ENCODE data around the gene INPP5A. TPM values are rescaled to one million over a fixed set of nuclear protein-coding genes. Genes with fewer than 3 reads are reported as not detected.

The INPP5A gene
- total RNA-seq, 1 donor from 2014 or later = 14.3 TPM

DNA sequence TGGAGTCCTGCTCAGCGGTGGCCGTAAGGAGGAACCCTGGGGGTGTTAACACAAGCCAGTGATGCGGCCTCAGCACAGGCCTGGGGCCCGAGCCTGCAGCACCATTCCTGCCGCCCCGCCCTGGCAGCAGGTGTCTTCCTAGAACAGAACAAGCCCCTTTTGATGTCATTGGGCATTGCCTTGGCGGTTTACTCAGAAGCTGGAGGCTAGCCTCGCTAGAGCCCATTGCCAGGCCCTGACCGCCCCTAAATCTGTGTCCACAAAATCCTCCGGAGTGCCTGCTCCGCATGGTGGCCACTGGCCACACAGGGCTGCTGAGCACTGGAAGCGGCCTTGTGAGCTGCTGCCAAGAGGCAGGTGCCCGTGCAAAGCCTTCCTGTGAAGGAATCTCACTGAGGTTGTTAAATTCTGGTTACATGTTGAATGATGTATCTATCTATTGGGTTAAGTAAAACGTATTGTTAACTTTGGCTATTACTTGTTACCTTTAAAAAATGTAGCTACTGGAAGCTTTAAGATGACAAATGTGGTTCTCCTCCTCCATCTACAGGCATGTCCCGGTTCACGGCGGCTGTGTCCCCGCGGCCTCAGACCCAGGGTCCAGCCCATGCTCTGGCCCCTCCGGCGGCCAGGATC is 1.2 kb upstream of the INPP5A start:
- no peak for ATAC-seq

DNA sequence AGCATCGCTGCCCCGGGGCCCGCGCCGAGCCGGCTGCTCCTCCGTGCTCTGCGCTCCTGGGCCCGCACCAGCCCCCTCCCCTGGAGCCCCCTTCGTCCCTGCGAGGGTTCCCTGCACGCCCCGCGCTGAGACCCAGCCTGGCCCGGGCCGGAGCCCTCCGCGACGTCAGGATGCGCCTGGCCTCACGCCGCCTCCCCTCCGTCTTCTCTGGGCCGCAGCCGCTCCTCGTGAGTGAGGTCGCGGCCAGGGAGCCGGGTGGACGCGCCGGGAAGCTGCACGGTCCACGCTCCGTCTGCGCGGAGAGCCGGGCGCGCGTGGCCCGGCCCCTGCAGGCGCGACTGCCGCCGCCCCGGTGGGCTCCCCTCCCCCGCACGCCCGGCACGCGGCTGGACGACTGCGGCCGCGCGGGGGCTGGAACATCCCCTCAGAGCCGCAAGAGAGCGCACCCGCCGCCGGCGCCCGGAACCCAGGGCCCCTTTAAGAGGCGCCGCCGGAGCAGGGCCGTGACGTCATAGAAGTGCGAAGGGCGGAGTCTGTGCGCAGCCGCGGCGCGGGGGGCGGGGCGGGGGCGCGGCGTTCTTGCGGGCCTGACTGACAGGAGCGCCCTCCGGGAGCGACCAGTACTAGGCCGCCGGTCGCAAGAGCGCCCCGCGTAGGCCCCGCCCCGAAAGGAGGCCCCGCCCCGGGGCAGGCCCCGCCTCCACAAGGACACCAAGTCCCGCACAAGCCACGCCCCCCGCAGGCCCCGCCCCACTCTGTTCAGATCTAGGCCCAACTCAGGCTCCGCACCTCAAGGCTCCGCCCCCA is 507 bp upstream of the INPP5A start:
- peak; percentile 98 for ATAC-seq

DNA sequence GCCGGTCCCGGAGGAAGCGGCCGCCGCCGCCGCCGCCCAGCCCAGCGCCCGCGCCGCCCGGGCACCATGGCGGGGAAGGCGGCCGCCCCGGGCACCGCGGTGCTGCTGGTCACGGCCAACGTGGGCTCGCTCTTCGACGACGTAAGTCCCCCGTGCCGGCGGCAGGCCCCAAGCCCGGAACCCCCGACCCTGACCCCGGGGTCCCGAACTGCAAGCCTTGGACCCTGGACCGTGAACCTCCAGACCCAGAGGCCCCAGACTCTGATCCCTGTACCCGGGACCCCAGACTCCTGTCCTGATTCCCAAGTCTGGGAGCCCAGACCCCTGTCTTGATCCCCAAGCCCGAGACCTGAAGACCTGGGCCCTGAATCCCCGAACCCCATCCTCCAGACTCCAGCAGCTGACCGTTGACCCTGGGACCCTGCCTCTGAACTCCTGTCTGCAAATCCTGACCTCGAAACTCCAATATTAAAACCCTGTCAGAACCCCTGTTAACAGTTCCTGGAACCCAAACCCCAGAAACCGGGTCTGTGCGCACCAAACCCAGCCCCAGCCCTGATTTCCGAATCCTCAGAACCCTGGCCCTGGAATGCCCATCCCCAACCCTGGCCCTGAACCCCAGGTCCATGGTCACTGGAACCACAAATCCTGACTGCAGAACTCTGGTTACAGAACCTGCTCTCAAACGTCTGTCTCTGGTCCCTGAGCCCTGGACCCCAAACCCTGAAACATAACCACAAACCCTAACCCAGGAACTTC is 623 bp downstream of the INPP5A start:
- no peak for ATAC-seq

DNA sequence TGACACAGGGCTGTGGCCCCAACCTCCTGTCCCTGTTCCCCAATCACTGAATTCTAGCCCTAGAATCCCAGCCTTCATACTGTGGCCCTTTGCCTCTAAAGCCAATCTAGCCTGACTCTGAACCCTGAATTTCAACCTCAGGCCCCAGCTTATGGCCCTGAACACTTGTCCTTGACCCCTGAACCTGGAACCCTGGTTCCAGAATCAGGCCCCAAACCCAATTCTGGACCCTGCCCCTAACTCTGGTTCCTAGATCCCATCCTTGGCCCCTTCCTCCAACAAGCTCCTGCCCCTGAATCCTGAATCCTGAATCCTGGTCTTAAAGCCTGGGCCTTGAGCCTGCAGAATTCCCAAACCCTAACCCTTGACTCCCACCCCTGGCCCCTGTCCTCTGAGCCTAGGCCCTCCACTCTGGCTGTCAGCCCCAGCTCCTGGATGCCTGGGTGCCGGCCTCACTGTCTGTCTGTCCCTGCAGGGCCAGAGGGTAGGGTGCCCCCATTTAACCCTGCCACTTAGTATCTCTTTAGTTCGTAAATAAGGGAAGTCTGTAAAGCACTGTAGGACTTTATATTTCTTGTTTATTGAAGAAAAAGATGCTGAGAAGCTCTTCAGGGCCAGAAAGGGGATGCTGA is 1.3 kb downstream of the INPP5A start:
- ATAC-seq = no peak

DNA sequence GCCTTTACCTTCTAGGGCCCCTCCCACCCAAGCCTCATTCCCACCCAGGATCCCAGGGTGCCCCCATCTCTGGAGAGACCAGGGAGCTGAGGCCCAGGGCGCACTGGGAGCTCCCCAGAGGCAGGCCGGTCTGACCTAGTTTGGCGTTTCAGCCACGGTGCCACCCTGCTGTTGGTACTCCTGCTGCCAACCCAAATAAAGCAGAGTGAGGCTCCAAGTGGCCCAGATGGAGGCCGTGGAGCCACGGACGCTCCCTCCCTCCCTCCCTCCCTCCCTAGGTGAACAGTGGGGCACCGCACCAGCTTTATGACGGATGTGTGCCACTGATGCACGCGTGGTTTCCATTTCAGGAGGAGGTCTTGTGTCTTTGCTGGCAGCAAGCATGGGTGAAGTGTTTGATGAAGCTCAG is 1.8 kb downstream of the INPP5A start:
- ATAC-seq = no peak

DNA sequence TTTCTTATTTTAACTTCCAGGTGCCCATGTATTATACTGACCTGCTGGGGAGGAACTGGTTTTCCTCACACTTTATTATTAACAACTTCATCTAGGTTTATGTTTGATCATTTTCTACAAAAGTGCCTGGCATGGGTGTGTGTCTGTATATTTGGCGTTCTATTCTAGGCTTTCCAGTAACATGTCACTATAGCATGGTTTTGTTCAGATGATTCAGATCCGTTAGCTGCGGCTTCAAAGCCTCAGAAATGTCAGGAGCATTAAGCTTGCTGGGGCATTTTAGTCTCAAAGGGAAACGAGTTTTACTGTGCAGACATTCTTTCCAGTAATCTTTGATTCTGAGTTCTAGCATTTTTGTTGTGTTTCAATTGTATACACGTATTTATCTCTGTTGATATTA is 2.3 kb downstream of the INPP5A start:
- ATAC-seq = no peak

DNA sequence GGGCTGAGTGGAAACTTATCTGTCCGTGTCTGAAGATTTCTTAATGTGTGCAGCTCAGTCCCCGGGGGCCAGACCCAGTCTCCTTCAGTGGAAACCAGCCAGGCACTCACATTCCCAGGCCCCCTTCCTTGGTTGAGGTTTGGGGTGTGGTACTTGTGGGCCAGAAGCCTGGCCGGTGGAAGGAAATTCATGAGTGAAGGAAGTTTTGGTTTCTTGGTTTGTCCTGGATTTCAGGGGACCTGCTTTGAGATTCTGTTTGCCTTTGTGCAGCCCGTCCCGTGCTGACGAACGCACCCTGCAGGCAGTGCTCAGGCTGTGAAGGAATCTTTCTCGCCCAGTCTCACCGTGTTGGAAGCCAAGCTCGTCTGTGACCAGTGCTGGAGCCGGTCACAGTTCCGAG is 2.9 kb downstream of the INPP5A start:
- ATAC-seq = no peak

DNA sequence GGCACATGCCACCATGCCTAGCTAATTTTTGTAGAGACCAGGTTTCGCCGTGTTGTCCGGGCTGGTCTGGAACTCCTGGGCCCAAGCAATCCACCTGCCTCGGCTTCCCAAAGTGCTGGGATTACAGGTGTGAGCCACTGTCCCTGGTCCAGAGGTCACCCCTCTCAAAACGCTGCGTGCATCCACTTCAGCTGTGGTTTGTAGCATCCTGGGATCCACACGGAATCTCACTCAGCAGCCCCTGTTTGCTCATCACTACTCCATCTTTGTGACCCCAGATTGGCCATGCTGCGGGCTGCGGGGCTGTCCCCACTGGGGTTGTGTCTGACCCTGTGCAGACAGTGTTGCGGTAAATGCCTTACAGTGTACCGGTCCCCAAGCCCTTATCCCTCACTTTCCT is 3.5 kb downstream of the INPP5A start:
- ATAC-seq = no peak

DNA sequence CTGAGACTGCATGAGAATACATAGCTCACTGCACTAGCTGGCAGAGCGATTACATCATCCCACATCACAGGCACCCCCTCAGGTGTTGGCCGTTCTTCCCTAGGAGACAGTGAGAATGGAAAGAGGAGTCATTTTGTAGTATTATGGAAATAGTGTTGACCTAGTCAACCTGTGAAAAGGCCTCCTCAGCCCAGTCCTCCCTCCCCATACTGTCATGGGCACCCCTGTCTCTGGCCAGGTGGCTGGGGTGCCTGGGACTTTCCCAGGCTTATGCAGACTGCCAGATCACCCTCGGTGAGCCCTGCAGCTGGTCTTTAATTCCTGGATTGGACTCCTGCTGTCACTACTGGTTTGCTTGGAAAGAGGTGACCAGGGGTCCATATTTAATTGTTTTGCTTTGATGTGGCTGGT is 4.0 kb downstream of the INPP5A start:
- no peak for ATAC-seq

DNA sequence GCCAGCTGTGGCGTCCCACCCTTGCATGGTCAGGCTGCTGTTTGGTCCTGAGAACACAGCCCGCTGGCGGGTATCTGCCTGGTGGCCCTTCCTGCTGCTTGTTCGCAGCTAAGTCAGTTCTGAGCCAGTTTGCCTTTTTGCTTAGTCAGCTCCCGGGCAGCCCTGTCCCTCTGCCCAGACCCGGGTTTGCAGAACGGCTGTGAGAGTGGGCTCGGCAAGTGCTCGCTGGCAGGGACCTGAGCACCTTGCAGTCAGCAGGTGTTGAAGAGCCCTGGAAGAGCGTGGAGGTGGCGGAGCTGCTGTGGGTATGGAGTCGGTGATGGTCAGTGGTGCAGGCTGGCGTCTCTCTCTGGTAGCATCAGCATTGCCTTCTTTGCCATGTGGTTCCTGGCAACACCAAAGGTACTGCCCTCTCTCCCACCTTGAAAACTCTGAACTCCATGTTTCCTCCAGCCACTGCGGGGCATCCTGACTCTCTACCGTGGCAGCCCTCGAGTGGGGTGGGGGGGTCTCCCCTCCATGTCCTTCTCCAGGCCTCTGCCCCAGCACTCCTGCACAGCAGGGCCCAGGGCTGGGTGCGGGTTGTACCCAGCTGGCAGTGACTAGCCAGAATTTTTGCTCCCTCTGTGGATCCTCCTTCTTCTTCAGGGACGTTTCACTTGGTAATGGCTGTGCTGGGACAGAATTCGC is 4.6 kb downstream of the INPP5A start:
- no peak for ATAC-seq

DNA sequence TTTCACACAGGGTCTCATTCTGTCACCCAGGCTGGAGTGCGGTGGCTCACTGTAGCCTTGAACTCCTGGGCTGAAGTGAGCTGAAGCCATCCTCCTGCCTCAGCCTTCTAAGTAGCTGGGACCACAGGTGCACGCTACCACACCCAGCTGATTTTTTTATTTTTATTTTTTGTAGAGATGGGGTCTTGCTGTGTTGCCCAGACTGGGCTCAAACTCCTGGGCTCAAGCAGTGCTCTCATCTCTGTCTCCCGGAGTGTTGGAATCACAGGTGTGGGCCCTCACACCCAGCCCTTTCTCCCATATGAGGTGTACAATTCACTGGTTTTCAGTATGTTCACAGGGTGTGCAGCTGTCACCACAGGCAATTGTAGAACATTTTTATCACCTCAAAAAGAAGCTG is 5.2 kb downstream of the INPP5A start:
- no peak for ATAC-seq

DNA sequence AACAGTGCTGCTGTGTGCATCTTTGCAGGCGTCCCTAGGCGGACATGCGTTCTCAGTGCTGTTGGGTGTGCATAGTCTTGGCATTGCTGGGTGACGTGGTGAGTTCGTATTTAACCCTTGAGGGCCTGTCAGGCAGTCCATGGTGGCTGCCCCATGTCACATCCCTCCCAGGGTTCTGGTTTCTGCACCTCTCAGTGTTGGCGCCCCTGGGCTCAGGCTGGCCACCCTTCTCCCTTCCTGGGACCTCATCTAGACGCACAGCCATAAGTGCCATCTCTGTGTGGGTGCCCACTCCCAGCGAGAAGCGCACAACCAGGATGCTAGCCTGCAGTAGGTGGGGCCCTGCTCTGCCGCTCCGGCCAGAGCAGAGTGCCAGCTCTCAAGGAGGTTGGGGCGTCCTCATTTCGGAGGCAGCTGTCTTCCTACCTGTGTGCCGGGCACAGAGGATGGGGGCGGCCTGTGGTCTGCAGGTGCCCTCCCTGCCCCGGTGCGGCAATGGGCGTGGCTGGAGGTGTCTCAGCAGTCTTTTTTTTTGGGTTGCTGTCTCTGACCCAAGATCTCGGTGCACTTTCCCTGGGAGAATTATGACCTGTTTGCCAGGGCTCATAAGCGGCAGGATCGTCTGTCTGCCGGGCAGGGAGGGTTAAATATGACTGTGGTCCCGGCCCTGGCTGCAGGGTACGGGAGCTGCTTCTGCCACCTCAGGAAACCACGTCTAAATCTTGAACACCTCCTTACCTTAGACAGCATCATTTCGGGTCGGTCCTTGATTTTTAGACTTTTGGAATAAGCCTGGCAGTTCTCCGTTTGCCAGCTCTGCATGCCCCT is 6.5 kb downstream of the INPP5A start:
- no peak for ATAC-seq

DNA sequence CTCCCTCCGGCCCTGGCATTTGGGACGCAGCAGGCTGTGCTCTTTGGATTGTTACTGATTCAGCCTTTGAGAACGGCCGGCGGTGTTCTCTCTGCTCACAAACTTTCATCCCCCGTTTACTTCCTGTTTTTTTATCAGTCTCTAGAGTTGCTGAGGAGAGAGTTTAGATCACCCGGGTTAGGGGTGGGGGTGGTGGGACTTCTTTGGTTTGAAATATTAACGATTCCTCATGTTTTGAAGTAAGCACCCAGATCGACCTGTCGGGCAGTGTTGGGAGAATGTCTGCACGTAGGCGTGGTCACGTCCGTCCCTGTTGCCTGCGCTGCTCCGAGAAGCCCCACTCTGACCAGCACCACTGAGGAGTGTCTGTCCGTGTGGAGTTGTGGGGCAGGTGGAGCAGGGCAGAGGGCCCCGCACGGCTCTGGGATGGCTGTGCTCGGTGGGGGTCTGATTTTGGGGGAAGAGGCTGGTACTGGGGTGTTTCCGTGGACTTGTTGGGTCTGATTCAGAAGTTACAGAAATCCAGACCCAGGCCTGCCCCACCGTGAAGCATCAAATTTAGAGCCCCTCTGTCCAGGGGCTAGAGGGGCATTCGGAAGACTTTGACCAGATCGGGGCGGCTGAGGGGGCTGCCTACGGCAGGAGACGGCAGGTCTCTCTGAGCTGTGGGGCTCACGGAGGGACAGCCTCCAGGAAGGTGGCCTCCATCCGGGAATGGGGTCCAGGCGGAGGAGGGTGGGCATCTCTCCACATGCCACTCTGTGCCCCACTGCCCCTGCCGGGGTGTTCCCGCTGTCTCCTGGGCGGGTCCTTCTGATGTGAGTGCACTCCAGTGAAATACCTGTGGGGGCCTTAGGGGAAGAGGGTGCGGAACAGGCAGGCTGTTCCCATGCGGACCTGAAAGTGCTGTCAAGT is 7.4 kb downstream of the INPP5A start:
- no peak for ATAC-seq

DNA sequence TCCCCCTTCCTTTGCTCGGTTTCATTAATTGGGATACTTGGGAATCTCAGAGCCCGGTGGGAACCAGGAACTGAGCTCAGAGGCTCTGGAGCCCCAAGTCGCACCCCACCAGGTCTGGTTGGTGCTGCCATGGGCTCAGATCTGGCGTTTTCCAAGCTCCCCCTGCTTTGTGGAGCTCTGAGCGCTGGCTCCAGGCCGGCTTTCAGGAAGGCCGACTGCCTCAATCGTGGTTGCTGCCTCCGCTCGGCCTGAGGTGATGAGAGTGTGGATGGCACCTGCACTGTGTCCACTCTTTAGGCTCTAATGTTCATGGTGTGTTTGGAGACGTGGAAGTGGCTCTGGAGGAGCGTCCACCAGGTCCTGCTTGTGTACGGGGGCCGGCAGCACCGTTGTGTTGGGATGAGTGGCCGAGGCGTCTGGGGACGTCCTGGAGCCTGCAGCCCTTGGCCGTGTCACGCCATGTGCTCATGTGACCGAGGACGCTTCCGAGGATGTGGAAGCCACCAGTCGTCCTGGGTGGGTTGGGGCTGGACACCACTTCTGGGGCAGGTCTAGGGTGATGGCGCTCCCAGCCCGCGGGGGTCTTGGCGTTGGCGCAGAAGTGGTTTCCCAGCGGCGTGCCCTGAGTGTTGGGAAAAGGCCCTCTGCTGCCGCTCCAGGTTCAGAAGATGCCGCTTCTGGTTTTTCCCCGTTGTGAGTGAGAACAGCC is 8.2 kb downstream of the INPP5A start:
- ATAC-seq = no peak

DNA sequence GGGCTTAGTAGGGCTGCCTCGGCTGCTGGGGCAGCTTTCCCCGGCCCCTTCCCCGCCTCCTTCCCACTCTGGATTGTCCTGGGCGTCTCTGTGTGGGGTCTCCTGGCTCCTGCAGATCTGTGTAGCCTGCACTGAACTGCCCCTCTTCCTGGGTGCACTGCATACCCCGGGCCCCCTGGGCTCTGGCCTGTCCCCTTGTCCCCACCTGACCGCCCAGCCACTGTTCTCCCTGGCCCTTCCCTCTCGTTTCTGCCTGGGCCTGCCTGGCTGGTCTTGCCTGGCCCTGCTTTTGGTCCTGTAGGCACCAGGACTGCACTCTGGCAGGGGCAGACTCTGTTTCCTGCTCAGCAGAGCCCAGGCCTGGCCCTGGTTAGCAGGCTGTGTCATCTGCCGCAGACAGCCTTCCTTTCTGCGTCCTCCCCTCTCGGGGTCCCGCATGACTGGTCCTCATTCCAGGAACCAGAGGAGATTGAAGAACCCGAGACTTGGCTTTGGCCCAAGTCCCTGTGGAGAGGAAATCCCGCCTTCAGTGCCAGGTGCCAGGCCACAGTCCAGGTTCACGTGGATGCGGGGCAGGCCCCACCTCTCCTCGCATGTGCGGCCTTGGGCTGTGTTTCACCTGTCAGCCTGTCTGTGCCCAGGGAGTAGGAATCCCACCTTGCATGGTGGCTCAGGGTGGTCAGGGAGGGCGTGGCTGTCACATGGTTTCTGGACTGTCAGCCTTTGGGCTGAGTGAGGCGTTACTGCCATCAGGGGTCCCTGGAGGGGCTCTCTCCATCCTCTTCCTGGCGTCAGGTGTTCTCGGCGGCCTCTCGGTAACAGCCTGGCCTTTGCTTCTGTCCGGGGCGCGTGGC is 9.2 kb downstream of the INPP5A start:
- ATAC-seq = peak; percentile 62

DNA sequence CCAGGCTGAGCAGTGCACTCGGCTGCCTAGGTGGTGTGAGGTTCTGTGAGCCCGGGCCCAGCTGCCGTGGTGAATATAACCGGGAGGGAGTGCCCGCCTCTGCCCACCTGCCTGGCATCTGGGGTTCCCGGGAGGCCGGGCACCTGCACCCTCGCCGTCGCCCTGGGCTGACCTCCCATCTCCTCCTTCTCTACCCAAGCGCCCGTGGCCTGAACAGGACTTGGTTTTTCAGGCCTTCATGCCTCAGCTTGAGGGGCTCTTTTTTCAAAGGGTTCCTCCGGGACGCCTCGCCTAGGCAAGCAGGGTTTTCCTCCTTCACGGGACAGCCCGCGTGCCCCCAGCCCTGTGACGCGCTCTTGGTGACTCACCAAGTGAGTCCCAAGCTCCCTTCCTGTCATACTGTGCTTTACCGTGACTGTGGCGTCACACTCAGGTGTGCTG is 9.9 kb downstream of the INPP5A start:
- ATAC-seq = peak; percentile 61

DNA sequence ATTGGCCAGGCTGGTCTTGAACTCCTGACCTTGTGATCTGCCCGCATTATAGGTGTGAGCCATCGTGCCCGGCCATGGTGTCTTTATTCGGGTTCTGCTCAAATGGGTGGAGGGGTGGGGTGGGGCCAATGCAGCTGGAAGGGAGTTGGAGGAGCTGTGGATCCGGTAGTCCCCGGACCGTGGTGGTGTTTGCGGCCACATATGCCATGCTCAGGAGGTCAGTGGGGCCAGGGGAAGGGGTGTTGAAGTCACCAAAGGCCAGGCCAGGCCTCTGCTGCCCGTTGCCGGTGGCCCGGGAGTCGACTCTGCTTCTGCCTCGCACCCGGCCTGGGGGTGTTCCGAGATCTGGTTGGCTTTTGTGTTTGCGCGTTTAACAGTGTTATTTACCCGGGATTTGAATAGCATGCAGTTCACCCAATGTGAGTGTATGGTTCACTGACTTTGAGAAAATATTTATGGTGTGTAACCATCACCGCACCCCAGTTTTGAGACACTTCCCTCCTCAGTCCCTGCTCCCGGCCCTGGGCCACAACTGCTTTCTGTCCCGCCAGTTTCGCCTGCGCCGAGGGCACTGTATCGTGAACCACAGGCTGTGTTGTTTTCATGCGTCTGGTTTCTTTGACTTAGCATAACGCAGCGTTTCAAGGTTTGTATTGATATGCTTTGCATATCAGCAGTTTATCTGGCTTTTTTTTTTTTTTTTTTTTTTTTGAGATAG is 10.7 kb downstream of the INPP5A start:
- ATAC-seq = no peak

DNA sequence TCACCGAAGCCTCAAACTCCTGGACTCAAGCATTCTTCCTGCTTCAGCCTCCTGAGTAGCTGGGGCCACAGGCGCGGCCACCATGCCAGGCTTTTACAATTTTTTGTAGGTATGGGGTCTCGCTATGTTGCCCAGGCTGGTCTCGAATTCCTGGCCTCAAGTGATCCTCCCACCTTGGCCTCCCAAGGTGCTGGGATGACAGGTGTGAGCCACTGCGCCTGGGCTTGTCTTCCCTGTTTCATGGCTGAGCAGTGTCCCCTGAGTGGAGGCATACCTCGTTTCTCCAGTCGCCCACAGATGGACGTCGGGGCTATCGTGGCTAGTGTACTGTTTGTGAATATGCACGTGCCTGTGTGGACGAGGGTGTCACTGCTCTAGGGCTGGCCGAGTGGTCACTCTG is 11.3 kb downstream of the INPP5A start:
- ATAC-seq = no peak

Measured in esophagus mucosa (tissue), 1 donor.